Thymus (tissue), 11 donors: ENCODE results near the gene CTRB1. TPM values are rescaled to one million over a fixed set of nuclear protein-coding genes. Genes with fewer than 3 reads are reported as not detected.

Experiments
- DNase-seq, 9 donors: peaks; one replicate each; pipeline ENCODE4 v3.0.0-alpha.2; 2013; ENCODE audit warnings: low spot score in 9 of 9, low read depth in 6 of 9, missing footprints in 1 of 9
- H3K27ac ChIP-seq, 2 donors: one replicate each; pipeline ENCODE4 v1.5.1; 2013; ENCODE audit warnings: control low read depth in 1 of 2, low read depth in 1 of 2, low read length in 1 of 2, mild to moderate bottlenecking in 1 of 2, moderate library complexity in 1 of 2
- H3K27me3 ChIP-seq, 2 donors: one replicate each; pipeline ENCODE4 v1.5.1; 2013; ENCODE audit warnings: low read length in 1 of 2; ENCODE audit not compliant: control insufficient read depth in 2 of 2, insufficient read depth in 1 of 2
- H3K36me3 ChIP-seq, 2 donors: one replicate each; pipeline ENCODE4 v1.5.1; 2013; ENCODE audit warnings: low read length in 1 of 2, mild to moderate bottlenecking in 1 of 2, moderate library complexity in 1 of 2; ENCODE audit not compliant: control insufficient read depth in 2 of 2, insufficient read depth in 2 of 2
- H3K4me1 ChIP-seq, 2 donors: one replicate each; pipeline ENCODE4 v1.5.1; 2013; ENCODE audit warnings: low read length in 2 of 2; ENCODE audit not compliant: control insufficient read depth in 2 of 2, insufficient read depth in 2 of 2
- H3K4me3 ChIP-seq, 2 donors: one replicate each; pipeline ENCODE4 v1.5.1; 2013; ENCODE audit warnings: low read length in 2 of 2, control low read depth in 1 of 2, mild to moderate bottlenecking in 1 of 2
- H3K9me3 ChIP-seq, 2 donors: one replicate each; pipeline ENCODE4 v1.5.1; 2013; ENCODE audit warnings: low read length in 1 of 2, mild to moderate bottlenecking in 1 of 2; ENCODE audit not compliant: control insufficient read depth in 2 of 2, insufficient read depth in 1 of 2
- WGBS: extraction: QIAGEN DNeasy Blood & Tissue Kit; methylation state at CpG from one replicate; pipeline ENCODE4 v1.1.7; 2013; 5-methylcytosine and 5-hydroxymethylcytosine counted together
- polyA plus RNA-seq: library from polyadenylated mRNA; stranded (reverse); fragments of 200-250 nt; gene quantifications from one replicate; pipeline ENCODE4 v1.2.3, GENCODE V29; 2013
- total RNA-seq: library from RNA; stranded (reverse); fragments of 120-200 nt; gene quantifications from one replicate; pipeline ENCODE4 v1.2.4, GENCODE V29; 2013
- donor health status: healthy.

Gene CTRB1
- total and polyA plus RNA-seq, 2 donors = 0.14 to 0.78 TPM

- DNase-seq = no peak
- no peak overlapping the region for H3K4me3 ChIP-seq
- no peaks in the 10 kb centered on the region for H3K4me1 ChIP-seq
- no peaks in the 10 kb centered on the region for H3K36me3 ChIP-seq
- H3K27me3 ChIP-seq = peaks cover 0 to 6% of the 10 kb centered on the region in 2 donors
- H3K9me3 ChIP-seq = no peaks in the 10 kb centered on the region
- H3K27ac ChIP-seq = no peak overlapping the region
- 89% methylated on average over 8 of the region's 8 CpGs for WGBS
These were observed 29.0 kb upstream of the CTRB1 start for GRCh38 chr16:75189638-75190245.

DNA sequence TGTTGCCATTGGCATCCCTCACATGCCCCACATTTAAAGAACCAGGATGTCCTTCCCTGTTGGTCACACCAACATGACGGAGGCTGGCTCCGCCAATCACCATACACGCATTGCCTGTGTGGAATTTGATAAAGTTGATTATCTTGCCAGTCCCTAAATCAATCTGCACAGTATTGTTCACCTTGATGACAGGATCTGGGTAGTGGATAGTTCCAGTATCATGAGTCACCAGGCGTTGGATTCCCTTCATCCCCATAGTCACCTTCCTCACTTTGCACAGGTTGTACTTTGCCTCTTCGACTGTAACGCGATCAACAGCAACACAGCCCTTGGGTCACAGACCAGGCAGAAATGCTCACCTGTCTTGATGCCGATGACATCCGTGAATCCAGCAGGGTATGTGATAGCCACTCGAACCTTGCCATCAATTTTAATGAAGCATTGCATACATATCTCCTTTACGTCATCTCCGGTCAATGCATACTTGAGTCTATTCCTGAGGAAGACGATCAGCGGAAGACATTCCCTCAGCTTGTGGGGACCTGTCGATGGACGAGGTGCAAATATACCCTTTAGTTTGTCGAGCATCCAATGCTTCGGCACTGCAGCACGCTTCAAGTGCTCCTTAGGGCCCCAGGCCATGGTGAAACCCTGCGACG, 26.1 kb upstream of the CTRB1 start:
- WGBS = 93% methylated on average over 21 of the region's 21 CpGs
- DNase-seq = no peak
- Histone ChIP-seq H3K36me3 (no peaks in the 10 kb centered on the region), H3K27ac (no peak overlapping the region), H3K27me3 (peaks cover under 1 to 24% of the 10 kb centered on the region in 2 donors), H3K9me3 (no peaks in the 10 kb centered on the region), H3K4me1 (no peaks in the 10 kb centered on the region), H3K4me3 (no peak overlapping the region)

GRCh38 chr16:75193265-75193650, 25.5 kb upstream of the CTRB1 start:
- H3K9me3 ChIP-seq = no peaks in the 10 kb centered on the region
- H3K27me3 ChIP-seq = peaks cover 5 to 29% of the 10 kb centered on the region in 2 donors
- no peaks in the 10 kb centered on the region for H3K36me3 ChIP-seq
- no peak for DNase-seq
- no peak overlapping the region for H3K27ac ChIP-seq
- H3K4me3 ChIP-seq = no peak overlapping the region
- WGBS = 93% methylated on average over 4 of the region's 4 CpGs
- peaks cover 0 to 2% of the 10 kb centered on the region in 2 donors for H3K4me1 ChIP-seq

GRCh38 chr16:75193730-75194444, 24.9 kb upstream of the CTRB1 start:
- no peak overlapping the region for H3K4me3 ChIP-seq
- no peak for DNase-seq
- H3K9me3 ChIP-seq = no peaks in the 10 kb centered on the region
- peaks cover 6 to 30% of the 10 kb centered on the region in 2 donors for H3K27me3 ChIP-seq
- no peak overlapping the region for H3K27ac ChIP-seq
- no peaks in the 10 kb centered on the region for H3K36me3 ChIP-seq
- H3K4me1 ChIP-seq = peaks cover 0 to 2% of the 10 kb centered on the region in 2 donors
- 94% methylated on average over 10 of the region's 10 CpGs for WGBS

DNA sequence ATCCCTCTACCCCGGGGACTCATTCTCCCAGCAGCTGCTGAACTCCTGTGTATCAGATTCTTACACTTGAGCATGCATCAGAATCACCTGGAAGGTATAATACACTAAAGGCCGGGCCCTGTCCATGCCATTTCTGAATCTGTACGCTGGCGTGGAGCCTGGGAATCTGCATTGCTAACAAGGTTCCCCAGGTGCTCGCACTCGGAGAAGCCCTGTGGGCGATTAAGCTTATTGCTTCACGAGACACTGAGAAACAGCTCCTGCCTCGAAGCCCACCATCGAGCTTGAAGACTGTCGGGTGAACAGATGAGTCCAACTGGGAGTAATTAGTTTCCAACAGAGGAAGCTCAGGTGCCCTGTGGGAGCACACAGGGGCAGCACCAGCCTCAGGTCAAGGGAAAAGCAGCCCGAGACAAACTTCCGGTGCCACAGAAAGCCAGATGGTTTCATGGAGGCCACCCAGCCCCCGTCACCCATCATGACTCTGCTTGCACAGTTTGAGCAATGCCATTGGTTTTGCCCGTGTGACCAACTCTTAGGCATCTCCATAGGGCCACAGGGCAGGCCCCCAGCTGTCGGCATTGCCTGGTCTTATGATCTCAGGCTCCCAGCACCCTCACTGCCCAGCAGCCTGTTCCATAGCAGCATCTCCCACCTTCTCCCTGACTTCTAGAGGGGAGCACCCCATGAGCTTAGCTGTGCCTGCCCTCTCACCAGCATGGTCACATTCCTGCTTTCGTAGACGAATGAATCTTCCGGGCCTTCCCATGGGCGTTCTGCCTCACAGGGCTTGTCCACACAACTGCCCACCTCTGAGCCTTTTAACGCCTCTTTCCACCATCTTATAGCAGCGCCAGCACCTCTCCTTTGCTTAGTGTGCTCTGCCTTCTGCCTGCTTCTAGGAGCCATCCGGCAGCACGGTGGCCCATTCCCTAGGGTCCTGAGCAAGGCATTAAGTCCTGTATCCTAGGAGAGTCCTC, 22.7 kb upstream of the CTRB1 start:
- Histone ChIP-seq H3K9me3 (no peaks in the 10 kb centered on the region), H3K4me1 (peaks cover 4 to 5% of the 10 kb centered on the region in 2 donors), H3K36me3 (no peaks in the 10 kb centered on the region), H3K4me3 (no peak overlapping the region), H3K27me3 (peaks cover 6 to 25% of the 10 kb centered on the region in 2 donors), H3K27ac (no peak overlapping the region)
- no peak for DNase-seq
- 91% methylated on average over 24 of the region's 24 CpGs for WGBS

DNA sequence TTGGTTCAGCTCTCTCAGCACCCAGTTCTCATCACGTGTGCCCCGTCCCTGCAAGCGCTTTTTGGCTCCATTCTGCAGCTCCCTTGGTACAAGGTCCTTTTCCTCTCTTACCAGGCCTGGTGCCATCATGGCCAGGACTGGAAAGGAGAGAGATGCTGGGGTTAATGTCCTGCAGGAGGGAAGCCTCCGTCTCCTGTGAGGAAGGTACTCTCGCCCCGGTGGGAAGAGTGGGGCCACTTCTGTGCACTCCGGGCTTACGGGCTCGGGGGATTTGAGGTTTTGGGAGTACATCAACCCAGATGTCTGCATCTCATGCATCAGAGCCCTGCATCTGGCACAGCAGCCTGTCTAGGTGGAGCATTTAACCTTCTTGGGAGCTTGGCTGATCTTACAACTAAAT, 22.0 kb upstream of the CTRB1 start:
- no peak overlapping the region for H3K27ac ChIP-seq
- peaks cover 6 to 25% of the 10 kb centered on the region in 2 donors for H3K27me3 ChIP-seq
- no peak for DNase-seq
- no peak overlapping the region for H3K4me3 ChIP-seq
- H3K9me3 ChIP-seq = no peaks in the 10 kb centered on the region
- H3K36me3 ChIP-seq = no peaks in the 10 kb centered on the region
- H3K4me1 ChIP-seq = peaks cover 7 to 10% of the 10 kb centered on the region in 2 donors
- 83% methylated on average over 9 of the region's 9 CpGs for WGBS

DNA sequence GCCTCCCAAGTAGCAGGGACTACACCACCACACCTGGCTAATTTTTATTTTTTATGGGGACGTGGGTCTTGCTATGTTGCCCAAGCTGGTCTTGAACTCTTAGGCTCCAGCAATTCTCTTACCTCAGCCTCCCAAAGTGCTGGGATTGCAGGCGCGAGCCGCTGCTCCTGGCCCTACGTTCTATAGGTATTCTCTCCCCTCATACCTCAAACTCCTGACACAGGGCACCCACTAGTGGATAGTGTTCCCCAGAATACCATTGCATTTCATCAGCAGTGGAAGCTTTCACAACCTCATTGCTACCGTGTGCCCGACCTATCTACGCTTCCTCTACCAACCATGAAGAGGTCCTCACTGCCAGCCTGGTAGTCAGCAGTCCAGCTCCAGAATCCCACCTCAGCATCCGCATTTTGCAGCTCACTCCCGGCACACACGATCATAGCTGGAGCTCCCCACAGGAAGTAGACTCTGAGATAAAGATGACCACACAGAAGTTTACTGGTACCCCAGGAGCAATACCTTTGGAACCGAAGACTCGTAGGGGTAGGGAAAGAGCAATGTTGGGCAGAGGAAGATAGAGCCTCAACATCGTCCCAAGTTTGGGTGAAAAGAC, 21.2 kb upstream of the CTRB1 start:
- Histone ChIP-seq H3K27ac (no peak overlapping the region), H3K27me3 (peaks cover 6 to 25% of the 10 kb centered on the region in 2 donors), H3K4me1 (peaks cover 10 to 12% of the 10 kb centered on the region in 2 donors), H3K4me3 (no peak overlapping the region), H3K9me3 (no peaks in the 10 kb centered on the region), H3K36me3 (no peaks in the 10 kb centered on the region)
- DNase-seq = no peak
- WGBS = 51% methylated on average over 14 of the region's 14 CpGs

- no peaks in the 10 kb centered on the region for H3K36me3 ChIP-seq
- no peak overlapping the region for H3K27ac ChIP-seq
- peaks cover 10 to 12% of the 10 kb centered on the region in 2 donors for H3K4me1 ChIP-seq
- DNase-seq = no peak
- H3K9me3 ChIP-seq = no peaks in the 10 kb centered on the region
- peaks cover 6 to 25% of the 10 kb centered on the region in 2 donors for H3K27me3 ChIP-seq
- no peak overlapping the region for H3K4me3 ChIP-seq
- 67% methylated on average over 18 of the region's 18 CpGs for WGBS
These were observed 20.6 kb upstream of the CTRB1 start for GRCh38 chr16:75198135-75198600.
